Measurements from ENCODE around the gene COBL. TPM values are rescaled to one million over a fixed set of nuclear protein-coding genes. Genes with fewer than 3 reads are reported as not detected.
A peak's percentile ranks its signal among the peaks of the same experiment; 100 is the strongest.

Gene COBL
- total and polyA plus RNA-seq, 12 donors, result 15.5 to 109 (median 87.8) TPM

DNA sequence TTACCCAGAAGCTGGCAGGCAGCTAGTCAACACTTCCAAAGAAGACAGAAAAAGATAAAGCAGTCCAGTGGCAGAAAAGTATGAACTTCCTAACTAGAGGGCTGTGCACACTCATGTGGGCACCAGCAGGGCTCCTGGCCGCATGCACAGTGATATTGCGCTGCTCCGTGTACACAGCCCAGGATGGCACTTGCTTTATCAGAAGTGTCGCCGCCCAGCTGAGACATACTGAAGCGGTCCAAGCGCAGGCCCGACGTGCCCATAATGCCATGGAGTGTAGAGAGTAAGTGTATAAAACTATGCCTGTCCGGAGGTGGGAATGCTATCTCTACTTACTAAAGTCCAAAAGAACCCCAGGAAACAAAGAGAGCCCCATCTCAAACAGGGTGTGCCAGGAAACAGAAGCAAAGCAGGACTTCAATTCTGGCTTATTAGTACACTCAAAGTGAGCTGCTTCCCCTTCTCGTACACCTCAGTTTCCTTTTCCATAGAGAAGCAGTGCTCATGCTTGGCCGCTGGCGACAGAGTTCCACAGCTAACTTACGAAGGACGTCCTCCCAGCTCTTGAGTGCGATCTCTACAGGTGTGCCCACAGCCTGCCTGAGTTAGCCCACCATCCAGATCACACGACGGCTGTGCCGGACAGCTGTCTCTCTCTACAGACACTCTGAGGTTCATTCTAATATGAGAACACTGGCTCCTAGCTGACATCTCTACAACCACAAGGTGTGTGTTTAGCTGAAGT, 234.3 kb downstream of the COBL start:
- Histone ChIP-seq H3K36me3 (no peaks in the 10 kb centered on the region), H3K9me3 (peaks cover 0 to 3% (median 0%) of the 10 kb centered on the region in 11 donors), H3K4me1 (peaks cover 0 to 45% (median 21%) of the 10 kb centered on the region in 9 donors), H3K4me3 (no peak overlapping the region), H3K27ac (peak overlapping the region in 4 of 10 donors; percentile 11 to 51 (median 28)), H3K27me3 (no peaks in the 10 kb centered on the region)
- intact Hi-C loops (cut with DNase I), result no loop called here
- ATAC-seq, result peak in 7 of 8 donors; percentile 50 to 82 (median 67)
- 61 to 77% methylated on average over 19 of the region's 19 CpGs for WGBS, 2 donors
- peak in 1 of 2 donors; percentile 38 for DNase-seq
- TF ChIP-seq, protein P1, sequence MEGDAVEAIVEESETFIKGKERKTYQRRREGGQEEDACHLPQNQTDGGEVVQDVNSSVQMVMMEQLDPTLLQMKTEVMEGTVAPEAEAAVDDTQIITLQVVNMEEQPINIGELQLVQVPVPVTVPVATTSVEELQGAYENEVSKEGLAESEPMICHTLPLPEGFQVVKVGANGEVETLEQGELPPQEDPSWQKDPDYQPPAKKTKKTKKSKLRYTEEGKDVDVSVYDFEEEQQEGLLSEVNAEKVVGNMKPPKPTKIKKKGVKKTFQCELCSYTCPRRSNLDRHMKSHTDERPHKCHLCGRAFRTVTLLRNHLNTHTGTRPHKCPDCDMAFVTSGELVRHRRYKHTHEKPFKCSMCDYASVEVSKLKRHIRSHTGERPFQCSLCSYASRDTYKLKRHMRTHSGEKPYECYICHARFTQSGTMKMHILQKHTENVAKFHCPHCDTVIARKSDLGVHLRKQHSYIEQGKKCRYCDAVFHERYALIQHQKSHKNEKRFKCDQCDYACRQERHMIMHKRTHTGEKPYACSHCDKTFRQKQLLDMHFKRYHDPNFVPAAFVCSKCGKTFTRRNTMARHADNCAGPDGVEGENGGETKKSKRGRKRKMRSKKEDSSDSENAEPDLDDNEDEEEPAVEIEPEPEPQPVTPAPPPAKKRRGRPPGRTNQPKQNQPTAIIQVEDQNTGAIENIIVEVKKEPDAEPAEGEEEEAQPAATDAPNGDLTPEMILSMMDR (IDR thresholded peaks at IDR 0.05), result peak in 1 of 9 donors; percentile 50

DNA sequence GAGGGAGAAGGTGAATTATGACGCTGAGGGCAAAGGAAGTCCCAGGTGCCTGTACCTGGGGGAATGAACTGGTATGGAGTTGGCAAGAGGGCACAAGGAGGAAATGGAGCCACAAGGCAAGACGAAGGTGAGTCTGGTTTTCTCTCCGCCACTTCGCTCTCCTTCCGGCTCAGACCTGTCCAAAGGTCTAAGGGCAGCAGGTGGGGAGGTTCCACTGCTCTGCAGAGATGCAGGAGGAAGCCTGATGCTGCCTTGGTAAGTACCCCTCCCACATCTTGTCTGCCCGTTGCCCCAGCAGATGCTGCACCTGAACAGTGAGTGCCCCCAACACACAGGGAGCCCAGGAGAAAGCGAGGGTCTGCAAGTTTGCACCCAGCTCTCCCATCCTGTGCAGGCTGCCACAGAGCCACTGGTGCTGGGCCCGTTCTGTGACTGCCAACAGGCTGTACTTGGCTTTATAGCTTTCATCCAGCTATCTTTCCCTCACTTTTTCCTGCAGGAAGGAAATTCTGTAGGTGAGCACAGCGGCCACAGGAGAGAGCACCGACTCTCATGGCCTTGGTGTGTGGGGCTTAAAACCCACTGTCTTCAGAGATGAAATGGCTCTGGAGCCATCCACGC, 235.2 kb downstream of the COBL start:
- H3K36me3 ChIP-seq, result no peaks in the 10 kb centered on the region
- 79 to 84% methylated on average over 11 of the region's 11 CpGs for WGBS, 2 donors
- intact Hi-C loops (cut with DNase I), result no loop called here
- H3K4me3 ChIP-seq, result no peak overlapping the region
- ATAC-seq, result peak in 1 of 8 donors; percentile 34
- peaks cover under 1 to 46% (median 19%) of the 10 kb centered on the region in 9 donors for H3K4me1 ChIP-seq
- H3K27me3 ChIP-seq, result no peaks in the 10 kb centered on the region
- peak overlapping the region in 3 of 10 donors; percentile 41 to 70 (median 62) for H3K27ac ChIP-seq
- TF ChIP-seq, protein P1 (IDR thresholded peaks at IDR 0.05), result no peak
- DNase-seq, result no peak
- H3K9me3 ChIP-seq, result peaks cover 0 to 3% (median 0%) of the 10 kb centered on the region in 11 donors

DNA sequence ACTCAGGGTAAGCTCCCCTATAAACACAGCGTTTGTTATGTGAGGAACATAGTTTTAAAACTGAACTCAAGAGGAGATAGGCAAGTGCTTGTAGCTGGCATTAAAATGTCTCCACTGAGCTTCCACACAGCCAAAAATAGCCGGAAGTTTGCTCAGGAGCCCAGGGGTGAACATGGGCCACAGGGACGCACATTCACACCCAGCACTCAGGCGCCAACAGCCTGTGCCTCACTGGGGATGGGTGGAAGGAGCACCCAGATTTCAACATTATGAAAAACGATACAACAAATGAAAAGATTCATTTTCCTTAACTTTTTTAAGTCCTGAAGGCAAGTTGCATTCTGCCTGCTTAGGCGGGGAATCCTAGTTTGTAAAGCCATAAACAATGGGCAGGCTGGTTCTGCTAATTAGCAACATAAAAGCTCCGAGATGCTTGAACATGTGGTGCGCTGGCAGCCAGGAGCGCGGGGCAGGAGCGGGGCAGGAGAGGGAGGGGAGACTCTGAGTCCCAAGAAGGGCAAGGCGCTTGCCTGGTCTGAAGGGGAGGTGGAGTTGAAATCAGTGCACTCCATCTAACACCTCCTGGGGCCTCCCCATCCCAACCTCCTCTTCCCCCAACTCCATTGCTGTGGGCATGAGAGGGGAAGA, 235.9 kb downstream of the COBL start:
- peak in 6 of 8 donors; percentile 22 to 71 (median 44) for ATAC-seq
- WGBS, 2 donors, result 64 to 68% methylated on average over 12 of the region's 12 CpGs

More for the DNA sequence above, 235.9 kb downstream of the COBL start:
- TF ChIP-seq, protein P1 (IDR thresholded peaks at IDR 0.05), result no peak
- Histone ChIP-seq H3K27me3 (no peaks in the 10 kb centered on the region), H3K4me3 (no peak overlapping the region), H3K4me1 (peaks cover 4 to 49% (median 26%) of the 10 kb centered on the region in 9 donors), H3K9me3 (peaks cover 0 to 3% (median 0%) of the 10 kb centered on the region in 11 donors), H3K36me3 (no peaks in the 10 kb centered on the region), H3K27ac (peak overlapping the region in 5 of 10 donors; percentile 30 to 70 (median 62))
- no peak for DNase-seq
- intact Hi-C loops (cut with DNase I), result no loop called here

Data from heart right ventricle (tissue), 16 donors.